Kidney (tissue), 14 donors: ENCODE measurements around the gene GBP1. TPM values are rescaled to one million over a fixed set of nuclear protein-coding genes. Genes with fewer than 3 reads are reported as not detected.

Experiments used
- DNase-seq, 5 donors: peaks; one replicate each; pipeline ENCODE4 v3.0.0-alpha.2; 2013 to 2020
- FAIRE-seq: peaks from 2 replicates; lab custom pipeline; 2012; peaks lifted over from hg19 to GRCh38; lab: Jason Lieb, UNC
- H3K27ac ChIP-seq, 2 donors: one replicate each; pipeline ENCODE4 v1.7.0; 2013; ENCODE audit warnings: low read depth in 2 of 2, low read length in 2 of 2, inconsistent platforms in 1 of 2
- H3K27me3 ChIP-seq: one replicate; pipeline ENCODE4 v1.7.1; 2013; ENCODE audit warnings: low read length, inconsistent platforms; ENCODE audit not compliant: control insufficient read depth, insufficient read depth
- H3K36me3 ChIP-seq, 3 donors: one replicate each; pipeline versions ENCODE4 v1.7.0 to v1.7.1; 2013; ENCODE audit warnings: low read length in 3 of 3, control low read depth in 1 of 3, inconsistent platforms in 1 of 3; ENCODE audit not compliant: insufficient read depth in 3 of 3, control insufficient read depth in 2 of 3
- H3K4me1 ChIP-seq, 3 donors: one replicate each; pipeline versions ENCODE4 v1.7.0 to v1.7.1; 2013; ENCODE audit warnings: low read length in 3 of 3, inconsistent platforms in 1 of 3, low read depth in 1 of 3; ENCODE audit not compliant: control insufficient read depth in 2 of 3, insufficient read depth in 2 of 3
- H3K4me3 ChIP-seq, 3 donors: one replicate each; pipeline versions ENCODE4 v1.7.0 to v1.8.1; 2013; ENCODE audit warnings: low read length in 3 of 3, control low read depth in 1 of 3, inconsistent platforms in 1 of 3
- H3K9ac ChIP-seq, 3 donors: one replicate each; pipeline versions ENCODE4 v1.7.0 to v1.7.1; 2013; ENCODE audit warnings: low read length in 3 of 3, control low read depth in 1 of 3, inconsistent platforms in 1 of 3
- H3K9me3 ChIP-seq, 3 donors: one replicate each; pipeline versions ENCODE4 v1.7.0 to v1.7.1; 2013; ENCODE audit warnings: low read length in 3 of 3, control low read depth in 1 of 3, inconsistent platforms in 1 of 3; ENCODE audit not compliant: control insufficient read depth in 2 of 3, insufficient read depth in 1 of 3
- CTCF ChIP-seq: IDR thresholded peaks from 3 replicates; pipeline ENCODE4 v1.5.1; 2012; ENCODE audit warnings: mild to moderate bottlenecking, moderate library complexity, borderline replicate concordance; ENCODE audit not compliant: insufficient read depth; ENCODE audit errors: extremely low read depth
- intact Hi-C: fragments of 100-400 bp; cut with DNase I; formaldehyde crosslinking; loops from one replicate; pipeline ENCODE4 v1.11.1; 2022
- polyA plus RNA-seq: library from polyadenylated mRNA; stranded (reverse); fragments of 350-450 nt; fragmentation: Illumina TruSeq; extraction: RNeasy Lipid Tissue Mini Kit (QIAGEN cat#74804); gene quantifications from one replicate; pipeline ENCODE4 v1.2.3, GENCODE V29; 2014; ENCODE audit warnings: low read depth, low replicate concordance; ENCODE audit not compliant: insufficient read depth
- total RNA-seq: library from RNA; stranded (reverse); fragmentation: NEBNext Ultra II Directional; extraction: Animal tissue kit (Norgen Biotek cat#: 25700); gene quantifications from one replicate; pipeline ENCODE4 v1.2.1, GENCODE V29; 2021
- donor health status: control.
- donor health status: control.
- donor health status: control.
- donor health status: control.
- donor health status: control.
- donor health status: DM: yes; HTN: yes; CAD: no.
- donor health status: Normal renal cell carcinoma (clear cell type).

The GBP1 gene
- total and polyA plus RNA-seq, 2 donors from 2014 or later: 8.4 to 17.9 TPM

- no peaks in the 10 kb centered on the region for H3K36me3 ChIP-seq
- H3K9me3 ChIP-seq: no peaks in the 10 kb centered on the region
- DNase-seq: peak in 2 of 5 donors; percentile 14 to 26
- intact Hi-C loops: no loop called here
- peaks cover 0 to 4% (median 0%) of the 10 kb centered on the region in 3 donors for H3K4me1 ChIP-seq
- peak; percentile 79 for FAIRE-seq
- TF ChIP-seq CTCF: no peak
- H3K9ac ChIP-seq: no peak overlapping the region
- no peak overlapping the region for H3K27ac ChIP-seq
- H3K4me3 ChIP-seq: peak overlapping the region in 1 of 3 donors; percentile 23
- no peaks in the 10 kb centered on the region for H3K27me3 ChIP-seq
Measured at GRCh38 chr1:89044970-89045721, 19.9 kb downstream of the GBP1 start.

- H3K27me3 ChIP-seq: no peaks in the 10 kb centered on the region
- DNase-seq (no peak), FAIRE-seq (no peak)
- intact Hi-C loops: no loop called here
- peaks cover 0 to 4% (median 0%) of the 10 kb centered on the region in 3 donors for H3K4me1 ChIP-seq
- no peak overlapping the region for H3K9ac ChIP-seq
- no peak overlapping the region for H3K4me3 ChIP-seq
- no peaks in the 10 kb centered on the region for H3K9me3 ChIP-seq
- no peak for TF ChIP-seq CTCF
- H3K36me3 ChIP-seq: no peaks in the 10 kb centered on the region
- H3K27ac ChIP-seq: no peak overlapping the region
Measured at GRCh38 chr1:89043940-89044339, 21.1 kb downstream of the GBP1 start.

- Histone ChIP-seq H3K27me3 (no peaks in the 10 kb centered on the region), H3K9ac (no peak overlapping the region), H3K4me3 (no peak overlapping the region), H3K4me1 (peaks cover 0 to 4% (median 0%) of the 10 kb centered on the region in 3 donors), H3K36me3 (no peaks in the 10 kb centered on the region), H3K9me3 (no peaks in the 10 kb centered on the region), H3K27ac (no peak overlapping the region)
- FAIRE-seq (no peak), DNase-seq (no peak)
- intact Hi-C loops: no loop called here
- TF ChIP-seq CTCF: no peak
Measured at GRCh38 chr1:89042491-89042890, 22.5 kb downstream of the GBP1 start.

- no peaks in the 10 kb centered on the region for H3K36me3 ChIP-seq
- no peaks in the 10 kb centered on the region for H3K27me3 ChIP-seq
- intact Hi-C loops: no loop called here
- peaks cover 0 to 4% (median 0%) of the 10 kb centered on the region in 3 donors for H3K4me1 ChIP-seq
- H3K27ac ChIP-seq: no peak overlapping the region
- H3K4me3 ChIP-seq: no peak overlapping the region
- no peak for DNase-seq
- H3K9ac ChIP-seq: no peak overlapping the region
- TF ChIP-seq CTCF: no peak
- FAIRE-seq: no peak
- no peaks in the 10 kb centered on the region for H3K9me3 ChIP-seq
Measured at GRCh38 chr1:89041721-89042120, 23.3 kb downstream of the GBP1 start.
